GM10248 (cell line): Measurements from ENCODE around the gene RSPH9.

ENCODE experiments used
- CTCF ChIA-PET: fragments of 300-600 bp; sonication (Branson Sonifier 250); formaldehyde crosslinking; extraction: SDS; loops from one replicate; lab custom pipeline; 2021; ENCODE audit warnings: antibody characterized with exemption; lab: Yijun Ruan, JAX
- POLR2A ChIA-PET: fragments of 350-650 bp; sonication (Branson Sonifier 250); formaldehyde crosslinking; extraction: SDS; loops from one replicate; lab custom pipeline; 2020; ENCODE audit warnings: antibody characterized with exemption; lab: Yijun Ruan, JAX
- DNase-seq: peaks from one replicate; pipeline ENCODE4 v3.0.0; 2012; ENCODE audit errors: extremely low spot score
- TF ChIP-seq, protein P1 (sequence below): IDR thresholded peaks from 2 replicates; pipeline ENCODE4 v1.5.1; 2012; ENCODE audit warnings: mild to moderate bottlenecking, low read depth; ENCODE audit errors: extremely low read depth, missing control alignments, control extremely low read depth

The RSPH9 gene

DNA sequence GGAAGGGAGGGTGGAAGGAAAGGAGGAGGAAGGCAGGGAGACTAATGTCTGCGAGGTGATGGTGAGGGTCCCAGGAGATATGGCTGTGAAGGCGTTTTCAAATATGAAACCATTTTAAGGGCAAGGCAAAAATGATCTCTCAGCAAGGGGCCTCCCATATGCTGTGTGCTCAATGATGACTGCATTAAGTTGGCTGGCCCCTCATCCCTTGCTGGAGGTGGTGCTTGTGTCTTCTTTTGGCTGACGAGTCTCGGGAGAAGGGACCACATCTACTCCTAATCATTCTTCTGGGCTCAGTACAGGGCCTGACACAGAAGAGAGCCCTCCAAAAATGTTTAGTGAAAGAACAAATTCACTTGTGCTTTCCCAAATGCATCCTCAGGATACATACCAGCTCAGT, 65.7 kb downstream of the RSPH9 start:
- CTCF ChIA-PET, result interaction anchor here (1.0 to 2.5 kb wide), 3 partner anchors 11 to 369 kb away, joined by 3 to 10 read pairs (median 3); no protein-coding TSS in a partner anchor
- no peak for DNase-seq
- POLR2A ChIA-PET, result no interaction called here
- TF ChIP-seq, protein P1, sequence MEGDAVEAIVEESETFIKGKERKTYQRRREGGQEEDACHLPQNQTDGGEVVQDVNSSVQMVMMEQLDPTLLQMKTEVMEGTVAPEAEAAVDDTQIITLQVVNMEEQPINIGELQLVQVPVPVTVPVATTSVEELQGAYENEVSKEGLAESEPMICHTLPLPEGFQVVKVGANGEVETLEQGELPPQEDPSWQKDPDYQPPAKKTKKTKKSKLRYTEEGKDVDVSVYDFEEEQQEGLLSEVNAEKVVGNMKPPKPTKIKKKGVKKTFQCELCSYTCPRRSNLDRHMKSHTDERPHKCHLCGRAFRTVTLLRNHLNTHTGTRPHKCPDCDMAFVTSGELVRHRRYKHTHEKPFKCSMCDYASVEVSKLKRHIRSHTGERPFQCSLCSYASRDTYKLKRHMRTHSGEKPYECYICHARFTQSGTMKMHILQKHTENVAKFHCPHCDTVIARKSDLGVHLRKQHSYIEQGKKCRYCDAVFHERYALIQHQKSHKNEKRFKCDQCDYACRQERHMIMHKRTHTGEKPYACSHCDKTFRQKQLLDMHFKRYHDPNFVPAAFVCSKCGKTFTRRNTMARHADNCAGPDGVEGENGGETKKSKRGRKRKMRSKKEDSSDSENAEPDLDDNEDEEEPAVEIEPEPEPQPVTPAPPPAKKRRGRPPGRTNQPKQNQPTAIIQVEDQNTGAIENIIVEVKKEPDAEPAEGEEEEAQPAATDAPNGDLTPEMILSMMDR, result no peak

DNA sequence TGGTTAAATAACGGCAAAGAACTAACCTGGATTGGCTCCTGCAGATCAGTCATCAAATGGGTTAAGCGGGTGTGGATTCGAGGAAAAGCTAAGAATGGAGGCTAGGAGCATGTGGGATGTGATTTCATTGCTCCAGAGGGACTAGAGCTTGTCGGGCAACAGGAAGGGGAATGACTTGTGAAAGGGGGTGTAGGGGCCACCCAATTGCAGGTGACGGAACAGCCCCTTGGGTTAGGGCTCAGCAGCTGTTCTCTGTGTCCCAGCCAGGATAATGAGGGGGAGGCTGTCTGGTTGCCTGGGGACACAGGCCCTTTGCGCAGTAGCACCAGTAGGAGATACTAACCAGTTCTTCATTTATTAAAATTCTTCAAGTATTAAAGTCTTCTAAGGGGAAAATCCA, 67.7 kb downstream of the RSPH9 start:
- DNase-seq, result no peak
- ChIA-PET POLR2A (no interaction called here), CTCF (interaction anchor here (0.9 to 2.5 kb wide), 2 partner anchors 11 to 367 kb away, joined by 5 to 10 read pairs; no protein-coding TSS in a partner anchor)
- TF ChIP-seq, protein P1, result no peak

DNA sequence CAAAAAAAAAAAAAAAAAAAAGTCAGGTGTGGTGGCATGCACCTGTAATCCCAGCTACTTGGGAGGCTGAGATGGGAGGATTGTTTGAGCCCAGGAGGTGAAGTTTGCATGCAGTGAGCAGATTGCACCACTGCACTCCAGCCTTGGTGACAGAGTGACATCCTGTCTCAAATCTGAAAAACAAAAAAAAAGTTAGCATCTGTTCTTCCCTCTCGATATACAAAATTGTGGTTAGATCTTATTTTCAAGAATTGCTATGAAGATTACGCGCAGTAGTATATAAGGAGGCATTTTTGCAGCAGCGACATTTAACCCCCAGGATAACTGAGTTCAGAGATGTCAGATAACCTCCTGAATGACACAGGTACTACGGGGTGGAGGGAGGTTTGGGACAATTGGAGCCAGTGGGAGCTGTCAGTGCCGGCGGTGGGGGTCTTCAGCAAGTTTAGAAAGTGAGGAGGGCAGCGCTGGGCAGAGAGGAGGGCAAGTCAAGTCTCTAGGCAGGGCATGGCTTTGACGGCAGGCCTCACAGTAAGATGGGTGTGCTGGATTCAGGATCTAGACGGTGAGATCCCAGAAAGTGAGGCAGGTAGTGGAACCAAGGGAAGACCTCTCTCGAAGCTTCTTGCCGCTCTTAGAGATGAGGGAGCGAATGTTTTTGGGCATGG, 68.9 kb downstream of the RSPH9 start:
- TF ChIP-seq, protein P1, result no peak
- CTCF ChIA-PET, result interaction anchor here (0.8 to 2.0 kb wide), 8 partner anchors 8 to 365 kb away, joined by 3 to 16 read pairs (median 7); partner anchors contain the start of gene VEGFA
- POLR2A ChIA-PET, result interaction anchor here (1.0 kb wide), 1 partner anchor 11 kb away, joined by 3 read pairs; no protein-coding TSS in a partner anchor
- no peak for DNase-seq

DNA sequence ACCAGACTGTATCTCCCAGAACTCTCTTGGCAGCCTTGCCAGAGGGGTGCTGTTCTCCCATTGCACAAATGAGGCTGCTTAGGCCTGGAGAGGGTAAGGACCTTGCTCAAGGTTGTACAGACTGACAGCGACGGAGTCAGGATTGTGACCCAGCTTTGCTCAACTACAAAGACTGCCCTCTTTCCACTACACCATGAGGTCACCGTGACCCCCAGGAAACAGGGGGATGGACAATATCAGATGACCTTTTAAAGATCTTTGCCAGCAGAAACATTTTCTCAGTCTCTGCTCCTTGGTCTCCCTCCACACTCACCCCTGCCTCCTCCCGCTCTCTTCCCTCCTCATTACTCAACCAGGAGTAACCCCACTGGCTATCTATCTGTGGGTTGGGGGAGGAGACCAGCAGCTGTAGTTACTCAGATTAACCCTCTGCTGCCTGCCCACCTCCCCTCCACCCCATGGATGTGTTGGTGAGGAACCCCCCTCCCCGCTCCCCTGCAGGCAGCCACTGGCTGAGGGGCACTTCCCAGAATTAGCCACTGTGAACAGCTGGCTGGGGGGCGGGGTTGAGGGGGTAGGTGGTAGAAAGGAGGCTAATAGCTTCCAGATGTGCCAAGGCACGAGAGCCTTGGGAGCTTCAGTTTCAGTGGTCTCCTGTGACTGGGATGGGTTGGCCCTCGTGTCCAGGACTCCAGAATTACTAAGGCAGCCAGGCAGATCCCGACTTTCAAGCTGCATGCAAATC, 69.6 kb downstream of the RSPH9 start:
- ChIA-PET CTCF (interaction anchor here (0.7 to 2.0 kb wide), 13 partner anchors 8 to 364 kb away, joined by 3 to 16 read pairs (median 5); partner anchors contain the start of gene VEGFA), POLR2A (interaction anchor here (0.6 to 1.2 kb wide), 5 partner anchors 10 to 532 kb away, joined by 3 to 7 read pairs (median 3); partner anchors contain the start of genes HSP90AB1 and VEGFA)
- DNase-seq, result no peak
- TF ChIP-seq, protein P1, result no peak

DNA sequence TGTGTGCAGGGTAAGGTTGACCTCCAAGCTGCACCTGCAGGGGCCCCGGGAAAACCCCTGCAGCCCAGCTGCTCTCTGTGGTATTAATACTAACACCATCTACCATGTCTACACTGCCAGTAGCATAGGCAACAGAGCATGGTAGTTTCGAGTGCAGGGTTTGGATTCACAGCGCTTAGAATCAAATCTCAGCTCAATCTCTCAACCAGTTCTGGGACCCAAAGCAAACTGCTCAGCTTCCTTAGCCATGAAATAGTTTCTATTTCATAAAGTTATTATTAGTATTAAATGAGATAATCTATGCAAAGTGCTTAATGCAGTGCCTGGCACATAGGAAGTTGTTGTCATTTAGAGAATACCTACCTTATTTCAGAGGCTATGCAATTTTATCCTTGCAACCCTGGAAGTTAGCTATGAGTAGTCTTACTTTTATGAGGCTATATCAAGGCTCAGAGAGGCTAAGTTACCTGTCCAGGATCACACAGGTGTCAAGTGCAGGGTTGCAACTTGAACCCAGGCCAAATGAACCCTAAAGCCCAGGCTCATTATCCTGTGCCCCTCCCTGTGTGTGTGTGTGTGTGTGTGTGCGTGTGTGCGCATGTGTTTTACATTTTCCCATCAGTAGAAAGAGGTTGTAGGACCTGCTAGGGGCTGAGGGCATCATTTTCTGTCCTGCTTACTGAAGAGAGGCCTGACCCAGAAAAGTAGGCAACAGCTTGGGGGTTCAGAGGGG, 70.4 kb downstream of the RSPH9 start:
- ChIA-PET CTCF (interaction anchor here (0.7 to 2.0 kb wide), 11 partner anchors 9 to 364 kb away, joined by 3 to 16 read pairs (median 5); partner anchors contain the start of gene VEGFA), POLR2A (interaction anchor here (1.1 to 1.2 kb wide), 3 partner anchors 10 to 532 kb away, joined by 3 to 7 read pairs (median 7); partner anchors contain the start of genes HSP90AB1 and VEGFA)
- TF ChIP-seq, protein P1, result no peak
- DNase-seq, result peak; percentile 83
